Activated CD8-positive, alpha-beta T cell treated with anti-CD3 and anti-CD28 coated beads for 36 hours (primary cell): ENCODE results near the gene OR9Q1. TPM values are rescaled to one million over a fixed set of nuclear protein-coding genes. Genes with fewer than 3 reads are reported as not detected.

Experiments
- ATAC-seq: fragments of 200-7000 bp; cut with Tn5 transposase; one replicate; pipeline ENCODE4 v1.10.0; 2021; ENCODE audit warnings: mild to moderate bottlenecking, moderate library complexity
- CTCF ChIA-PET: fragments of 350-600 bp; sonication (Branson Sonifier 250); formaldehyde crosslinking; loops from one replicate; lab custom pipeline; 2021; ENCODE audit warnings: antibody characterized with exemption; lab: Charles Lee
- POLR2A ChIA-PET: fragments of 350-600 bp; sonication (Branson Sonifier 250); formaldehyde crosslinking; loops from one replicate; lab custom pipeline; 2021; ENCODE audit warnings: antibody characterized with exemption; lab: Charles Lee
- DNase-seq: peaks from one replicate; pipeline ENCODE4 v3.0.0-alpha.2; 2020
- H3K27ac Mint-ChIP-seq: one replicate; pipeline ENCODE4 v1.8.0; 2021; ENCODE audit warnings: mild to moderate bottlenecking, mixed read lengths
- H3K27me3 Mint-ChIP-seq: one replicate; pipeline ENCODE4 v1.8.0; 2021; ENCODE audit warnings: mixed read lengths
- H3K36me3 Mint-ChIP-seq: one replicate; pipeline ENCODE4 v1.8.0; 2021; ENCODE audit warnings: low read depth, mixed read lengths
- H3K4me1 Mint-ChIP-seq: one replicate; pipeline ENCODE4 v1.8.0; 2021; ENCODE audit warnings: low read depth, mixed read lengths
- H3K4me3 Mint-ChIP-seq: one replicate; pipeline ENCODE4 v1.8.0; 2021; ENCODE audit warnings: mild to moderate bottlenecking, moderate library complexity, mixed read lengths
- H3K9me3 Mint-ChIP-seq: one replicate; pipeline ENCODE4 v1.8.0; 2021; ENCODE audit warnings: mixed read lengths
- CTCF ChIP-seq: fragments of 200-600 bp; IDR thresholded peaks from one replicate; pipeline ENCODE4 v1.8.0; 2022; ENCODE audit warnings: antibody characterized with exemption, mild to moderate bottlenecking
- intact Hi-C: fragments of 100-400 bp; cut with micrococcal nuclease; formaldehyde crosslinking; loops from one replicate; pipeline ENCODE4 v1.10.0; 2022
- total RNA-seq, 2 experiments: library from RNA; stranded (reverse); gene quantifications; one replicate each; pipeline ENCODE4 v1.2.3, GENCODE V29; 2021

Gene OR9Q1
- total RNA-seq, 2 experiments from 2014 or later: not detected

- no peak for DNase-seq
- intact Hi-C loops: no loop called here
- Mint-ChIP-seq H3K9me3 (no peaks in the 10 kb centered on the region), H3K4me1 (no peaks in the 10 kb centered on the region), H3K36me3 (no peaks in the 10 kb centered on the region), H3K27me3 (no peaks in the 10 kb centered on the region), H3K4me3 (no peak within 1 kb of the TSS), H3K27ac (no peak within 1 kb of the TSS)
- POLR2A ChIA-PET: no interaction called here
- ATAC-seq: no peak
- TF ChIP-seq CTCF: no peak
- CTCF ChIA-PET: no interaction called here
Observed at GRCh38 chr11:58188770-58189169, 165.1 kb downstream of the OR9Q1 start, which contains the start of gene OR9Q2. OR9Q2 (plus strand) TSS chr11:58189070; CDS start chr11:58190491, 1,421 bp downstream.

GRCh38 chr11:58192229-58192628 is 168.5 kb downstream of the OR9Q1 start:
- ChIA-PET CTCF (no interaction called here), POLR2A (no interaction called here)
- no peak for ATAC-seq
- Mint-ChIP-seq H3K36me3 (no peaks in the 10 kb centered on the region), H3K27ac (no peak overlapping the region), H3K27me3 (no peaks in the 10 kb centered on the region), H3K4me1 (no peaks in the 10 kb centered on the region), H3K4me3 (no peak overlapping the region), H3K9me3 (peaks cover 4% of the 10 kb centered on the region)
- no peak for TF ChIP-seq CTCF
- no peak for DNase-seq
- intact Hi-C loops: no loop called here

- Mint-ChIP-seq H3K4me3 (no peak overlapping the region), H3K4me1 (no peaks in the 10 kb centered on the region), H3K36me3 (no peaks in the 10 kb centered on the region), H3K27ac (no peak overlapping the region), H3K9me3 (peaks cover 4% of the 10 kb centered on the region), H3K27me3 (no peaks in the 10 kb centered on the region)
- TF ChIP-seq CTCF: no peak
- DNase-seq (no peak), ATAC-seq (no peak)
- intact Hi-C loops: no loop called here
- CTCF ChIA-PET: no interaction called here
- POLR2A ChIA-PET: no interaction called here
Observed at GRCh38 chr11:58193391-58193790, 169.7 kb downstream of the OR9Q1 start.

- no peaks in the 10 kb centered on the region for H3K4me1 Mint-ChIP-seq
- DNase-seq (no peak), ATAC-seq (no peak)
- no peak overlapping the region for H3K27ac Mint-ChIP-seq
- ChIA-PET POLR2A (no interaction called here), CTCF (no interaction called here)
- intact Hi-C loops: no loop called here
- no peaks in the 10 kb centered on the region for H3K36me3 Mint-ChIP-seq
- no peak for TF ChIP-seq CTCF
- H3K4me3 Mint-ChIP-seq: no peak overlapping the region
- H3K9me3 Mint-ChIP-seq: peaks cover 4% of the 10 kb centered on the region
- H3K27me3 Mint-ChIP-seq: no peaks in the 10 kb centered on the region
Observed at GRCh38 chr11:58195939-58196338, 172.3 kb downstream of the OR9Q1 start.

GRCh38 chr11:58199271-58199670 is 175.6 kb downstream of the OR9Q1 start:
- ATAC-seq (no peak), DNase-seq (no peak)
- ChIA-PET CTCF (no interaction called here), POLR2A (no interaction called here)
- H3K4me1 Mint-ChIP-seq: no peaks in the 10 kb centered on the region
- intact Hi-C loops: no loop called here
- H3K4me3 Mint-ChIP-seq: no peak overlapping the region
- no peak overlapping the region for H3K27ac Mint-ChIP-seq
- peaks cover 4% of the 10 kb centered on the region for H3K9me3 Mint-ChIP-seq
- TF ChIP-seq CTCF: no peak
- no peaks in the 10 kb centered on the region for H3K36me3 Mint-ChIP-seq
- H3K27me3 Mint-ChIP-seq: peaks cover 10% of the 10 kb centered on the region
